OCI-LY1 (cell line): ENCODE results near the gene ITPRID2.

Experiments
- H2AFZ ChIP-seq: fragments of 200-600 bp; sonication (generic), shearing (Covaris generic); 2 replicates; pipeline ENCODE4 v1.6.0; 2014; ENCODE audit warnings: antibody characterized with exemption, mild to moderate bottlenecking, low read length
- H3F3A ChIP-seq: fragments of 200-600 bp; sonication (generic), shearing (Covaris generic); 2 replicates; pipeline ENCODE4 v1.6.0; 2014; ENCODE audit warnings: mild to moderate bottlenecking, antibody characterized with exemption, low read length, moderate library complexity; ENCODE audit not compliant: insufficient read depth
- H3K27ac ChIP-seq: fragments of 200-600 bp; sonication (generic); 2 replicates; pipeline ENCODE4 v1.5.1; 2014; ENCODE audit warnings: low read length, mixed run types, mild to moderate bottlenecking, low read depth; ENCODE audit not compliant: poor library complexity, severe bottlenecking
- H3K27me3 ChIP-seq: fragments of 200-600 bp; sonication (generic); 2 replicates; pipeline ENCODE4 v1.6.0; 2014; ENCODE audit warnings: antibody characterized with exemption, mild to moderate bottlenecking, low read length, moderate library complexity; ENCODE audit not compliant: insufficient read depth
- H3K36me3 ChIP-seq: fragments of 200-600 bp; sonication (generic); 2 replicates; pipeline ENCODE4 v1.6.1; 2014; ENCODE audit warnings: mild to moderate bottlenecking, antibody characterized with exemption, low read length, moderate library complexity, mixed read lengths; ENCODE audit not compliant: insufficient read depth
- H3K4me1 ChIP-seq: fragments of 200-600 bp; sonication (generic); 2 replicates; pipeline ENCODE4 v1.5.1; 2014; ENCODE audit warnings: mild to moderate bottlenecking, low read length, moderate library complexity; ENCODE audit not compliant: insufficient read depth, severe bottlenecking
- H3K4me2 ChIP-seq: fragments of 200-600 bp; sonication (generic), shearing (Covaris generic); 2 replicates; pipeline ENCODE4 v1.6.1; 2014; ENCODE audit warnings: low read length
- H3K4me3 ChIP-seq: fragments of 200-600 bp; sonication (generic); 2 replicates; pipeline ENCODE4 v1.5.1; 2014; ENCODE audit warnings: low read length, low read depth, mild to moderate bottlenecking, mixed read lengths; ENCODE audit not compliant: poor library complexity, severe bottlenecking
- H3K79me2 ChIP-seq: fragments of 200-600 bp; shearing (Covaris generic); 2 replicates; pipeline ENCODE4 v1.6.1; 2016; ENCODE audit warnings: mixed run types, low read length, mixed read lengths; ENCODE audit not compliant: insufficient read depth
- H3K9ac ChIP-seq: fragments of 200-600 bp; sonication (generic), shearing (Covaris generic); 2 replicates; pipeline ENCODE4 v1.6.1; 2014; ENCODE audit warnings: mild to moderate bottlenecking, low read length, mixed read lengths
- H3K9me2 ChIP-seq: fragments of 200-600 bp; sonication (generic), shearing (Covaris generic); 2 replicates; pipeline ENCODE4 v1.6.1; 2014; ENCODE audit warnings: low read depth, mild to moderate bottlenecking, low read length, mixed read lengths
- H3K9me3 ChIP-seq: fragments of 200-600 bp; shearing (Covaris generic); 2 replicates; pipeline ENCODE4 v1.6.1; 2014; ENCODE audit warnings: low read length, mixed read lengths
- H4K20me1 ChIP-seq: fragments of 200-600 bp; sonication (generic), shearing (Covaris generic); 2 replicates; pipeline ENCODE4 v1.6.0; 2016; ENCODE audit warnings: mild to moderate bottlenecking, low read length; ENCODE audit not compliant: insufficient read depth
- EZH2 ChIP-seq: fragments of 200-600 bp; sonication (generic), shearing (Covaris generic); IDR thresholded peaks from 2 replicates; pipeline ENCODE4 v1.8.0; 2017; ENCODE audit warnings: borderline replicate concordance, mixed run types, mild to moderate bottlenecking, antibody characterized with exemption, low read length, moderate library complexity, mixed read lengths
- TF ChIP-seq, protein P1 (sequence below): fragments of 200-600 bp; sonication (generic), shearing (Covaris generic); IDR thresholded peaks from 2 replicates; pipeline ENCODE4 v1.5.1; 2017; ENCODE audit warnings: mild to moderate bottlenecking, antibody characterized with exemption, low read length, moderate library complexity, mixed read lengths

Gene ITPRID2

GRCh38 chr2:181849601-181850000 is 41.9 kb upstream of the ITPRID2 start:
- no peak overlapping the region for H3K4me2 ChIP-seq

GRCh38 chr2:181850936-181851560 is 40.5 kb upstream of the ITPRID2 start:
- H3F3A ChIP-seq = no peaks in the 10 kb centered on the region
- H3K9ac ChIP-seq = no peak overlapping the region
- no peaks in the 10 kb centered on the region for H3K4me1 ChIP-seq

More at GRCh38 chr2:181849601-181850000, 41.9 kb upstream of the ITPRID2 start:
- Histone ChIP-seq H3F3A (no peaks in the 10 kb centered on the region), H4K20me1 (no peaks in the 10 kb centered on the region), H3K9me3 (no peaks in the 10 kb centered on the region), H3K9ac (no peak overlapping the region), H3K9me2 (no peaks in the 10 kb centered on the region), H3K4me3 (no peak overlapping the region), H3K27me3 (no peaks in the 10 kb centered on the region), H3K4me1 (no peaks in the 10 kb centered on the region), H3K36me3 (no peaks in the 10 kb centered on the region), H3K79me2 (no peaks in the 10 kb centered on the region), H3K27ac (no peak overlapping the region), H2AFZ (no peak overlapping the region)
- TF ChIP-seq, protein P1, sequence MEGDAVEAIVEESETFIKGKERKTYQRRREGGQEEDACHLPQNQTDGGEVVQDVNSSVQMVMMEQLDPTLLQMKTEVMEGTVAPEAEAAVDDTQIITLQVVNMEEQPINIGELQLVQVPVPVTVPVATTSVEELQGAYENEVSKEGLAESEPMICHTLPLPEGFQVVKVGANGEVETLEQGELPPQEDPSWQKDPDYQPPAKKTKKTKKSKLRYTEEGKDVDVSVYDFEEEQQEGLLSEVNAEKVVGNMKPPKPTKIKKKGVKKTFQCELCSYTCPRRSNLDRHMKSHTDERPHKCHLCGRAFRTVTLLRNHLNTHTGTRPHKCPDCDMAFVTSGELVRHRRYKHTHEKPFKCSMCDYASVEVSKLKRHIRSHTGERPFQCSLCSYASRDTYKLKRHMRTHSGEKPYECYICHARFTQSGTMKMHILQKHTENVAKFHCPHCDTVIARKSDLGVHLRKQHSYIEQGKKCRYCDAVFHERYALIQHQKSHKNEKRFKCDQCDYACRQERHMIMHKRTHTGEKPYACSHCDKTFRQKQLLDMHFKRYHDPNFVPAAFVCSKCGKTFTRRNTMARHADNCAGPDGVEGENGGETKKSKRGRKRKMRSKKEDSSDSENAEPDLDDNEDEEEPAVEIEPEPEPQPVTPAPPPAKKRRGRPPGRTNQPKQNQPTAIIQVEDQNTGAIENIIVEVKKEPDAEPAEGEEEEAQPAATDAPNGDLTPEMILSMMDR = no peak
- TF ChIP-seq EZH2 = no peak

DNA sequence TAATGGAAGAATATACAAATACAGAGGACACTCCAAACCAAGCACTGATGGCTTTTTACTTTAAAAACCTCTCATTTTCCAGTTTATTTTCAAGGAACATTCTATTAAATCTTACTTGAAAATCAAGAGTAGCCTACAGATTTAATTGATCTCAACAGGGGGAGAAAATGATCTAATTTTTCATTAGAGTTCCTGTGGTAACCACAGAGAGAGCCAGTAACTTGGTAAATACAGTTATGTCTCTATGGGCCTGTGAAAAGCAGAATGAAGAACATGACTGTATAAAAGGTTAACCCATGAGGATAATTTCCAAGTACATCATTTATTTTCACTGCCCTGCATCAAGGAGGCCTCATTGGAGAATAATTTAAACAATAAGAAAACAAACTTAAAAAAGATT is 39.8 kb upstream of the ITPRID2 start:
- no peak overlapping the region for H3K27ac ChIP-seq
- no peaks in the 10 kb centered on the region for H3K4me1 ChIP-seq
- no peaks in the 10 kb centered on the region for H3F3A ChIP-seq
- H3K9me3 ChIP-seq = no peaks in the 10 kb centered on the region
- H3K79me2 ChIP-seq = no peaks in the 10 kb centered on the region
- no peaks in the 10 kb centered on the region for H3K9me2 ChIP-seq
- H3K36me3 ChIP-seq = no peaks in the 10 kb centered on the region
- H3K9ac ChIP-seq = no peak overlapping the region
- H2AFZ ChIP-seq = no peak overlapping the region
- no peak overlapping the region for H3K4me3 ChIP-seq
- H3K27me3 ChIP-seq = no peaks in the 10 kb centered on the region
- no peak for TF ChIP-seq EZH2
- TF ChIP-seq, protein P1 = no peak
- H3K4me2 ChIP-seq = no peak overlapping the region
- no peaks in the 10 kb centered on the region for H4K20me1 ChIP-seq

More at GRCh38 chr2:181850936-181851560, 40.5 kb upstream of the ITPRID2 start:
- H3K9me3 ChIP-seq = no peaks in the 10 kb centered on the region
- H3K27me3 ChIP-seq = no peaks in the 10 kb centered on the region
- no peaks in the 10 kb centered on the region for H4K20me1 ChIP-seq
- no peak overlapping the region for H3K27ac ChIP-seq
- TF ChIP-seq, protein P1 = no peak
- no peak for TF ChIP-seq EZH2
- H2AFZ ChIP-seq = no peak overlapping the region
- H3K4me3 ChIP-seq = no peak overlapping the region
- no peak overlapping the region for H3K4me2 ChIP-seq
- no peaks in the 10 kb centered on the region for H3K79me2 ChIP-seq
- H3K9me2 ChIP-seq = no peaks in the 10 kb centered on the region
- no peaks in the 10 kb centered on the region for H3K36me3 ChIP-seq
